Measurements from ENCODE around the gene GPR52.

Gene GPR52

DNA sequence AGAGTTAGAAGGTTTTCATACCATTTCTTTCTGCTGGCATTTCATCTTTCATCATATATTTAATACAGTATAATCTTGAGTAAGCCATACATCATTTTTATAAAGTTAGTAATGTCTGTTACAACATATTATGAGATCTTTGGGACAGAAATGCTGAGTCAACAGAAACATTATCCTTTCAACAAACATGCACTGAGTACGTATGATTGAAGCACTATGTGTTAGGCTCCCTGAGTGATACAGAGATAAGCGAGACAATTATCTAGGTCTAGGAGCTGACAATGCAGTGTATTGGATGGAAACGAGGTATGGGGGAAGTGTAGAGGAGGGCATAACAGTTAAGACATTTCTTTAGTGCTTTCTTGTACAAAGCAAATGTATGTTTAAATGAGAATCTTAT is 19.7 kb upstream of the GPR52 start:
- FAIRE-seq, result peak; percentile 6
- DNase-seq (ENCODE audit: insufficient read length, low spot score), result no peak
- TF ChIP-seq, protein P1, sequence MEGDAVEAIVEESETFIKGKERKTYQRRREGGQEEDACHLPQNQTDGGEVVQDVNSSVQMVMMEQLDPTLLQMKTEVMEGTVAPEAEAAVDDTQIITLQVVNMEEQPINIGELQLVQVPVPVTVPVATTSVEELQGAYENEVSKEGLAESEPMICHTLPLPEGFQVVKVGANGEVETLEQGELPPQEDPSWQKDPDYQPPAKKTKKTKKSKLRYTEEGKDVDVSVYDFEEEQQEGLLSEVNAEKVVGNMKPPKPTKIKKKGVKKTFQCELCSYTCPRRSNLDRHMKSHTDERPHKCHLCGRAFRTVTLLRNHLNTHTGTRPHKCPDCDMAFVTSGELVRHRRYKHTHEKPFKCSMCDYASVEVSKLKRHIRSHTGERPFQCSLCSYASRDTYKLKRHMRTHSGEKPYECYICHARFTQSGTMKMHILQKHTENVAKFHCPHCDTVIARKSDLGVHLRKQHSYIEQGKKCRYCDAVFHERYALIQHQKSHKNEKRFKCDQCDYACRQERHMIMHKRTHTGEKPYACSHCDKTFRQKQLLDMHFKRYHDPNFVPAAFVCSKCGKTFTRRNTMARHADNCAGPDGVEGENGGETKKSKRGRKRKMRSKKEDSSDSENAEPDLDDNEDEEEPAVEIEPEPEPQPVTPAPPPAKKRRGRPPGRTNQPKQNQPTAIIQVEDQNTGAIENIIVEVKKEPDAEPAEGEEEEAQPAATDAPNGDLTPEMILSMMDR (IDR thresholded peaks at IDR 0.05; ENCODE audit: insufficient read depth, missing control alignments), result no peak

DNA sequence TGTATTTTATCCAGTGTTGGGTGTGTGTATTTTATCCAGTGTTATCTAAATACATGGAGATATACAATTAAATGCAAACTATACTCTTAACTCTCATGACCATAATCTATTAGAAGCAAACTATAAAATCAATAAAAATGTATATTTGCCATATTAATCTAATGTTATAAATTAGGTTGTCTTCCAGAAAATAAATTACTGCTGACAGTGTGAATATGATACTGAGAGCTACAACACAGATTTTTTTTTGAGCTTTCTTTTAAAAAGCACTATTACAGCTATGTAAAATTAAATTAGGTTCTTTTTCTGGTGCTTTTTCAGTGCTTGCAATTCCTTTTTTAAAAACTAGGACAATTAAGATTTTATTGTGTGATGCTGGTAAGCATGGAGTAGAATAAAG is 19.0 kb upstream of the GPR52 start:
- DNase-seq (ENCODE audit: insufficient read length, low spot score), result no peak
- FAIRE-seq, result no peak
- TF ChIP-seq, protein P1 (IDR thresholded peaks at IDR 0.05; ENCODE audit: insufficient read depth, missing control alignments), result no peak

DNA sequence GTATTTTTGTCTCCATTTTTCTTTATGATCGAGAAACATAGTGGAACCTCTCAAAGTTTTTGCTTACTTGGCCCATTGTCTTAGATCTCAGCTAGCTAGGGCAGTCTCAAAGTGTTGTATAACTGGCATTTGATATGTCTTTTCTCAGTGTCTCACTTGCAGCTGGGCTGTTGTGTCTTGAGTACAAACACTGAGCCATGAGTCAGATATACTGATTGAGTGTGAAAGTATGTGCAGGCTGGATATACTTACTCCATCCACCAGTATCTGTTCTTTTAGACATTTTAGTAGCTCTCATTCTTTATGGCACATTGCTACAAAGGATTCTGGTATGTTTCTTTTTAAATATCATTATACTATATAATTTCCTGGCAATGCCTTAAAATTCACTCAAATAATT is 14.3 kb upstream of the GPR52 start:
- FAIRE-seq, result no peak
- TF ChIP-seq, protein P1 (IDR thresholded peaks at IDR 0.05; ENCODE audit: insufficient read depth, missing control alignments), result no peak
- DNase-seq (ENCODE audit: insufficient read length, low spot score), result no peak

DNA sequence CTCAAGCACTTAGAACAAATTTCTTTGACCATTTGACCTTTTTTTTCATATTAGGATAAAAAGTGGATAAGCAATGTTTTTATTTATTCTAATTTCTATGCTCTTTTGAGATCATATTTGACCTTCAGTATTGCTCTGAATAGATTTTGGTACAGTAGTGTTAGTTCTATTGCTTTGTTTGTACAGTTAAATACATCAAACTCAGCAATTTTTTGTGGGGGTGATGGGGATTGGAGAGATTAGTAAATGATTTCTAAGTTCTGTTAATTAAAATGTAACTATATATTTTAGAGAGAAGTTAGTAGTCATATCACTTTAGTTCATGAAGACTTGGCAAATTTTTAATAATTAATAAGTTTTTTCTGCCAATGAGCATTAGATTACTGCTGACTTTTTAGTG is 2.4 kb upstream of the GPR52 start:
- FAIRE-seq (no peak), DNase-seq (ENCODE audit: insufficient read length, low spot score) (no peak)
- TF ChIP-seq, protein P1 (IDR thresholded peaks at IDR 0.05; ENCODE audit: insufficient read depth, missing control alignments), result no peak

DNA sequence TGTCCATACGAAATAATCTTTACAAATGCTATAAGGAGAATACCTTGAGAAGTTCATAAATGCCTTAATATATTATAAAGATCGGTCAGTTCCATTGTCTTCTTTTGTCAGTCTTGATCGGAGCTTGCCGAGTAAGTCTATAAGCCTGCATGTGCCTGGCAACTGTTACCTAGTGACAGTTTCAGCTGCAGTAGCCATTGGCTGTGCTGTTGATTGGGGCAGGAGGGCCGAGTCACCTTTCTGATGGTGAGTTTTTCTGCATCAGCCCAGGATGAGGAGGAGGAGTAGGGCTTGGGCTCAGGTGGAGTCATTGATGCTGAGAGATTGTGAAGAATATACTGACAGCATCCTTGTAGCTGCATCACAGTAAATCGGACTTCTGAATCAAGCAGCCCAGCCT is 1.9 kb upstream of the GPR52 start:
- TF ChIP-seq, protein P1 (IDR thresholded peaks at IDR 0.05; ENCODE audit: insufficient read depth, missing control alignments), result no peak
- no peak for FAIRE-seq
- no peak for DNase-seq (ENCODE audit: insufficient read length, low spot score)

DNA sequence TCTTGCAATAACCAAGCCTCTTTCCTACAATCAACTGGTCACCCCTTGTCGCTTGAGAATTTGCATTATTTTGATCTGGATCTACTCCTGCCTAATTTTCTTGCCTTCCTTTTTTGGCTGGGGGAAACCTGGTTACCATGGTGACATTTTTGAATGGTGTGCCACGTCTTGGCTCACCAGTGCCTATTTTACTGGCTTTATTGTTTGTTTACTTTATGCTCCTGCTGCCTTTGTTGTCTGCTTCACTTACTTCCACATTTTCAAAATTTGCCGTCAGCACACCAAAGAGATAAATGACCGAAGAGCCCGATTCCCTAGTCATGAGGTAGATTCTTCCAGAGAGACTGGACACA is 743 bp downstream of the GPR52 start:
- DNase-seq (ENCODE audit: insufficient read length, low spot score) (no peak), FAIRE-seq (peak; percentile 11)
- TF ChIP-seq, protein P1 (IDR thresholded peaks at IDR 0.05; ENCODE audit: insufficient read depth, missing control alignments), result no peak

DNA sequence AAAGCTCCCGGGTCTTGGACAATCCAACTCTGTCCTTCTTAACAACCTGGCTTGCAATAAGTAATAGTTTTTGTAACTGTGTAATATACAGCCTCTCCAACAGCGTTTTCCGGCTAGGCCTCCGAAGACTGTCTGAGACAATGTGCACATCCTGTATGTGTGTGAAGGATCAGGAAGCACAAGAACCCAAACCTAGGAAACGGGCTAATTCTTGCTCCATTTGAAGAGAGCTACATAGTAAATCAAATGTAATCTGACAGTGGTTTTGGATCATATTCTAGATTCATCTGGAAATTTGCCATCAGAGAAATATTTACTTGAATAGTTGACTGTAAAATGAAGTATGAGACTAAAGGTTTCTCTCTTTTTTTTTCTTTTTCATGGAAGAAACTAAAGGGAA is 1.2 kb downstream of the GPR52 start:
- no peak for FAIRE-seq
- DNase-seq (ENCODE audit: insufficient read length, low spot score), result no peak
- TF ChIP-seq, protein P1 (IDR thresholded peaks at IDR 0.05; ENCODE audit: insufficient read depth, missing control alignments), result no peak
